ENCODE measurements around the gene ADO.
A peak's percentile ranks its signal among the peaks of the same experiment; 100 is the strongest.

Gene ADO

DNA sequence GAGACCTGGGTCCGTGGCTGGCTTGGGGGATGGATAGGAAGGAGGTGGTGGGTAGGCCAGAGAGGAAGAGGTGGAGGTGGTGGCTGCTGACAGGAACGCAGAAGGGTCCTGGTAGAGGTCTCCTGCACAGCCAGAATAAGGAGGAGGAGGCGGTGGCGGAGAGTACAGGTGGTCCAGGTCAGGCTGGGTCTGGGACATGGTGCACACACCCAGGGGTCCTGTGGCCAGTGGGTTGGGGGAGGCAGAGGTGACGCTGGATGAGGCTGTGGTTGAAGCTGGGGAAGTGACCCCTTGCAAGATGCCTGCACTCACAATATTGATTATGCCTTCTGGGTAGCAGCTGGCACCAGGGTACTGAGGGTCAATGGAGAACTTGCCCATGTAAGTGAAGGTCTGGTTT lies 9.5 kb downstream of the ADO start:
- H3K4me3 ChIP-seq (ENCODE audit: low read depth, low read length), result peak overlapping the region; percentile 83
- no peak for DNase-seq (ENCODE audit: low read depth)
- no peak for TF ChIP-seq CTCF (IDR thresholded peaks at IDR 0.05; ENCODE audit: low read depth, low read length, missing control alignments)

- no peak for DNase-seq (ENCODE audit: low read depth)
- TF ChIP-seq CTCF (IDR thresholded peaks at IDR 0.05; ENCODE audit: low read depth, low read length, missing control alignments), result no peak
- H3K4me3 ChIP-seq (ENCODE audit: low read depth, low read length), result peak overlapping the region; percentile 83
Observed at GRCh38 chr10:62814756-62815380, 10.3 kb downstream of the ADO start.

DNA sequence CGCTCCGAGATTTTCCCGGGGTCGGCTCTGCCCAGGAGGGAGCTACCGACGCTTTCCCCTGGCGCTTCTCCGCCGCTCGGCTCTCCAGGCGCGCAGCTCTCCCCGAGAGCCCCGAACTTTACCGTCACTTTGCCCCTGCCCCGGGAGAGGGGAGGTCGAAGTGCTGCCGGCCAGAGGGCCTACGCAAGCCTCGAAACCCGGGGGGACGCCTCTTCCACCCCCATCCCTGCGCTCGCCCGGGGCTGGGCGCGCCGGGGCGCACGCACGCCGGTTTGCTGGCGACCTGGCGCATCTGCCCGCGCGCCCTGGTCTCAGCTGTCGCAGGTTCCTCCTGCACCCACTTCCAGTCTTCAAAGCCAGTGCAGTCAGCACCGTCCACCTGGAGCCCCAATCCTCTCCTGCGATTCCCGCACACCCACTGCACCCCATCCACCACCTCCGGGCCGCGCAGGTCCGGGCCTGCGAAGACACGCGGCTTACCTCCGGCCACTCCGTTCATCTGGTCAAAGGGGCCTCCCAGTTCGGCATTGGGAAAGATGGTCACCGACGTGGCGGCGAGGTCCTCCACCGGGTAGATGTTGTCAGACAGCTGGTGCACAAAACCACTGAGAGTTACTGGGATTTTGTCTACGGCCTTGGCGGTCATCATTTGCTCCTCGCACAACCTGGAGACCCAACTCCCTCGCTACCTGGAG lies 11.0 kb downstream of the ADO start:
- DNase-seq (ENCODE audit: low read depth), result no peak

GRCh38 chr10:62816076-62816330 lies 11.5 kb downstream of the ADO start:
- peak overlapping the region; percentile 83 for H3K4me3 ChIP-seq (ENCODE audit: low read depth, low read length)
- no peak for TF ChIP-seq CTCF (IDR thresholded peaks at IDR 0.05; ENCODE audit: low read depth, low read length, missing control alignments)
- no peak for DNase-seq (ENCODE audit: low read depth)

More for the DNA sequence above, 11.0 kb downstream of the ADO start:
- TF ChIP-seq CTCF (IDR thresholded peaks at IDR 0.05; ENCODE audit: low read depth, low read length, missing control alignments), result no peak
- H3K4me3 ChIP-seq (ENCODE audit: low read depth, low read length), result peak overlapping the region; percentile 83

DNA sequence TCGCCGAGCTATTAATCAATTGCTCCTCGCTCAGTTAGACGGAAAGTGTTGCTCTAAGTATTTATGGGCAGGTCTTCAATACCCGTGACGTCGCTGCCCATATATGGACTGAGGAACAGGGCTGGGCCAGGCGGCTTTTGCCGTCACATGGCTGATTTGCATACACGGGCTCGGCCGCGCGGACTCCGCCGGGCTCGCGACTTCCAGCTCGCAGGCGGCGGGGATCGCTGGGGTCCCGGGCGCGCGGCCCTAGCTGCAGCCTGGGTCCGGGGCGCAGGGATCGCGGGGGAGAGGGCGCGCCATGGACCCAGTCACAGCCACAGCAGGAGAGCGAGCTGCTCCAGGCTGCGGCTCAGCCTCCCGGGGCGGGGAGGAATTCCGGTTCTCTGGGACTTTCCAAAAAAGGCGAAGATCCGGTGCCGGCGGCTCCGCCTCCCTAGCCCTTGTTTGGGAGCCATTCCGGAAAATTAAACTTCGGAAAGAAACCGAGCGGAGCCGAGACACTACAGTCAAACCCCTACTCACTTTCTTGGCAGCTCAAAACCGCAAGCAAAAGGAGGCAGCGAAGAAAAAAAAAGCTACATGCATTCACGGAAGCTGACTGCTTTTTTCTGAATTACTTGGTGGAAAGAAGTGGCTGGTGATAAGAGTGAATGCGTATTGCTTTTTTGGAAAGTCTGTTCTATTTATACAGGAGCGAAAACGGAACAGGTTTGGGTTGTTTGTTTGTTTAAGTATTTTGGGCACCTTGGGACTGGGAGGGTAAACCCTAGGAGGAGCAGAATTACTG lies 12.0 kb downstream of the ADO start, which contains the start of gene EGR2:
TSS of gene EGR2 (minus strand) at position 36 of the 790 bp plus-strand sequence. CDS start 337 bp downstream, outside the sequence.
- DNase-seq (ENCODE audit: low read depth), result peak; percentile 97
- H3K4me3 ChIP-seq (ENCODE audit: low read depth, low read length), result peak within 1 kb of the TSS; percentile 83
- no peak for TF ChIP-seq CTCF (IDR thresholded peaks at IDR 0.05; ENCODE audit: low read depth, low read length, missing control alignments)

DNA sequence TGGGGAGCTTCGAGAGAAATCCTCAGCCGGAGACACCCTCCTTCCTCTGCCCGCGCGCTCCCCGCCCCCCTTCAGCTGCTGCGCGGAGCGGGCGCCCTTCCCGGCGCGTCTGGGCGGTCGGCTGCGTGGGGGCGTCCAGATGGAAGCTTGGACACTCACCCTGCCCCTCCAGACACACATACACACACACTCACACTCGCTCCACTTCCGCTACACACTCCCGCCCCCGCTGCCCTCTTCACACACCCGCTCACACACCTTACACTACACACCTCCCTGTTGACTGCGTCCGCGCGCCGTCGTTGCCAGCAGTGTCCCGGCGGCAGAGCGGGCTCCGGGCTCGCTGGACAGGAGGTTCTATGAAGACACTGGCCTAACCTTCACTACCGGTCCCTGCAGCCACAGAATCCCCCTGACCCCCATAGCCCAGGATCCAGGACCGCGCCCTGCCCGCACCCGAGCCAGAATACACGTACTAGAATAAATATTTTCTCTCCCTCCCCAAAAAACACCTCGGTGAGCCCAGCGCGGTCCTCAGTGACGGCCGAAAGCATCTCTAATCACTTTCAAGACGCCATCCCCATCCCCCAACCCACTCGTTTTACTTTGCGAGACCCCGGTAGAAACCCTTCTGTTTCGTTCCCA lies 12.7 kb downstream of the ADO start:
- H3K4me3 ChIP-seq (ENCODE audit: low read depth, low read length), result peak overlapping the region; percentile 83
- DNase-seq (ENCODE audit: low read depth), result no peak
- TF ChIP-seq CTCF (IDR thresholded peaks at IDR 0.05; ENCODE audit: low read depth, low read length, missing control alignments), result no peak

Data from GM12864 (cell line).